GM21367 (cell line): ENCODE data around the gene FAAP20.

ENCODE experiments used
- ATAC-seq: cut with Tn5 transposase; IDR thresholded peaks from one replicate; pipeline ENCODE4 v1.9.1; 2021; ENCODE audit not compliant: unreplicated experiment

The FAAP20 gene

GRCh38 chr1:2197707-2198165 lies 3.2 kb upstream of the FAAP20 start:
- ATAC-seq, result no peak

- no peak for ATAC-seq
Observed at GRCh38 chr1:2196901-2197638, 2.5 kb upstream of the FAAP20 start.

DNA sequence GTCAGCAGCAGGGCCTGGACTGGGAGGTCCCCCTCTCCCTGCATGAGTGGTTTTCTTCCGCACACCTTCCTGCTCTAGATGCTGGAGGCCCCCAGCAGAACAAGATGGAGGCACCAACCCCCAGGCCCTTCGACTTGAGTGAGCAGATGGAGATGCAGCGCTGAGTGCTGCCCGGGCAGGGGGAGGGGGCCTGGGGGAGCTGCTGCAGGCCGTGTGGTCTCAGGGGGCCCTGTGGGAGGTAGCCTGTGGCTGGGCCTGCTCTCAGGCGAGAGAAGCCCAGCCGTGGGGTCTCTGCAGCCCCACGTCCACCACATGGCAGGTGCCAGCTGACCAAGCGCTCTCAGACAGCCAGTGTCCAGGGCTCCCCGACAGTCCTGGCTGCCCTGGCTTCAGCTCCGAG lies 1.2 kb upstream of the FAAP20 start:
- ATAC-seq, result no peak

- peak; percentile 46 for ATAC-seq
Observed at GRCh38 chr1:2194898-2195673, 514 bp upstream of the FAAP20 start.

GRCh38 chr1:2193514-2194281 lies 874 bp downstream of the FAAP20 start:
- no peak for ATAC-seq

GRCh38 chr1:2192031-2192995 lies 2.3 kb downstream of the FAAP20 start:
- no peak for ATAC-seq

GRCh38 chr1:2190491-2190976 lies 4.0 kb downstream of the FAAP20 start:
- no peak for ATAC-seq

DNA sequence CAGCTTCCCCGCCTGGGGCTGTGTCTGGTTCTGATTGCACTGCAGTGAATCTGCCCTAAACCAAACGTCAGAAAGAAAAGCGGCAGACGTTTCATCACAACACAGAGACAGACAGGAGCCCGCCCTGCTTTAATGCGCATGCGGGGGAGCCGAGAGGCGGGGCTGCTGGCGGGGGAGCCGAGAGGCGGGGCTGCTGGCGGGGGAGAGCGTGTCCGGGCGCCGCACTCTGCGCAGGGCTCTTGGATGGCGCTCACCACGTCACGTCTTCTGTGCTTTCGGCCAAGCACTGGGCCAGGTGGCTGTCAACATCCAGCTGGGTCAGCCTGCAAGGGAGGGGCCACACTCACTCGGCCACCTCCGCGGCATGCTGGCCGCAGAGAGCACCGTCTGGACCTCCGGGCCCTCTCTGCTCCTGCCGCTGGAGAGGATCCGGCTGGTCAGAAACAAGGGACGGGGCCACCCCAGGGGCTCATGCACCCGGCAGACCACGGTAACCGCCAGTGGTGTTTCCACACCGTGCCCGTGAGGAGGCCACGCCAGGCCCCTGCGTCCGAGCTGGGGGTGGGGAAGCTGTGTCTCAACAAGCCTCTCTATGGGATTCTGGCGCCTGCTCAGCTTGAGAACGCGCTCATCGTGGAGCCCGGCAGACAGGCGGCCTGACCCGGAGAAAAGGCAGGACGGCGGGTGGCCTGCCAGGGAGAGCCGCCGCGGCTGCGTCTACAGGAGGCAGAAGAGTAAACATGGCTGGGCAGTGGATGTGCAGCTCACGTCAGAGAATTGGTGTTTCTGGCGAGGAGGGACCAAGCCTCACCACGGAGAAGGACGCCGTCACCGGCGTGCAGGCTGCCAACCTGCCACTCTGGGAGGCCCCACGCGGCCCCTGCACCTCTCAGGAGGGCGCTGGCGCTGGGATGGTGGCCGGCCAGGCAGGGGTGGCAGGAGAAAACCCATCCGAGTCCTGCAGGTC lies 4.8 kb downstream of the FAAP20 start:
- peak; percentile 58 for ATAC-seq

DNA sequence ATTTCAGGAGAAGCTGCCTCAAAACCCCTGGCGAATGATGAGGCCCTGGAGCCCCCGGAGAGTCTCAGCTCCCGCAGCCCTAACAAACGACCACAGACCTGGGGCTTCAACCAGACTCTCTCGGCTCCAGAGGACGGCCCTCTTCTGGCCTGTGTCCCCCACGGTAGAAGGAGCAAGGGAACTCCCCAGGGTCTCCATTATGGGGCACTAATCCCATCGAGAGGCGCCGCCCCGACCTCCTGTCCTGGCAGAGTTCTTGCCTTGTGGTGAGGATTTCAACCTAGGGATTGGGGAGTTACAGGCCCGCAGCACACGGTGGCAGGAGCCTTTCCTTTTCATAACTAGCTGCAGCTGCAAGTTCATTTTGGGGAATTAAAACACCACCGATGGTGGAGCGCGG lies 6.2 kb downstream of the FAAP20 start:
- no peak for ATAC-seq

GRCh38 chr1:2187619-2188018 lies 7.0 kb downstream of the FAAP20 start:
- no peak for ATAC-seq

DNA sequence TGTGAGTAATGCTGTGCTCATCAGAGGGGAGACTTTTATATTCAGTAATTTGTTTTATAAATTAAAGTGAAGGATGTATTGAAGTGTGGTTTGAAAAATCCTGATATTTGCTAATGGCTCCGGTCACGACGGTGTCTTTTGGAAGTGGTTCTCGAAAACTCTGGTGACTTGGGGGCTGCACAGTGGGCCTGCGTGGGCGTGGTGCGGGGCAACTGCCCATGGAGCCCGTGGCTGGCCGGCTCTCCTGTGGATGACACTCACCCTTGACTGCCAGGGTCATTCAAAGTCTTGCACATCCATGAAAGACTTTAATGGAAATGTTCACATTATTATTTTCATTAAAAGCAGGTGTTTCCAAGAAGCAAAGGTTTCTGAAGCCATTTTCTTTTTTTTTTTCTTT lies 7.7 kb downstream of the FAAP20 start:
- no peak for ATAC-seq

GRCh38 chr1:2185880-2186855 lies 8.4 kb downstream of the FAAP20 start:
- no peak for ATAC-seq

- ATAC-seq, result no peak
Observed at GRCh38 chr1:2184934-2185333, 9.6 kb downstream of the FAAP20 start.

GRCh38 chr1:2184531-2184930 lies 10.0 kb downstream of the FAAP20 start:
- no peak for ATAC-seq

DNA sequence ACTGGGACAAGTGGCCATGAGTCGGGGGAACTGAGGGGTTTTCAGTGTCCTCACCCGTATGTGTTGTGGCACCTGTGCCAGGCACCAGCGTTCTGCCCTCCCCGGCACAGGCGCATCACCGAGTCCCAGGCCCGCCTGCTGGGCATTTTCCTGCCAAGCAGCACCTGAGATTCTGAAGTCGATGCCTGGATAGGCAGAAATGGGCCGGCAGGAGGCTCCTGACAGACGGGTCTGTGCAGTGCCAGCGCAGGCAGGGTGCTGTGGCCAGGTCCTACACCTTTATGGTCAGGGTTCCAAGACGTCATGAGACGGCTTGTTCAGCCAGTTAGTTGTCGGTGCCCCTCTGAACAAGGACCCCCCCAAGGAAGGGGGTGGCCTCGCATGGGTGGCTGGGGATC lies 10.6 kb downstream of the FAAP20 start:
- no peak for ATAC-seq

GRCh38 chr1:2182376-2182775 lies 12.2 kb downstream of the FAAP20 start:
- no peak for ATAC-seq

DNA sequence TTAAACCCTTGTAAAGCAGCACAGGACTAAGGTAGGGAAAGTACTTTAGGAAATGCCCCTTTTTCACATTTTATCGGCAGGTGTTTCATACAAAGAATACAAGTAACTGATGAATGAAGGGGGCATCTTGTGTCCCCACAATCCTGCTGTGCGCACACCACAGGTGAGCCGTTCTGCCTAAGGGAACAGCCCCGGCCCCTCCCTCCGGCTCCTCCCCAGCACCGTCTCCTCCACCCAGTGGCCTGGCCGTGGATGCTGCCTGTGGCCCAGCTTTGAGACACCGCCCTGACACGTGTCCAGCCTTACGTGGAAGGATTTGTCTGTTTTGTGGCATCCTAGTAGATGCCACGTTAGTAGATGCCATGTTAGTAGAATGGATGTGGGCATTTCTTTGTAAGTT lies 12.8 kb downstream of the FAAP20 start:
- ATAC-seq, result no peak

- ATAC-seq, result no peak
Observed at GRCh38 chr1:2181271-2181670, 13.3 kb downstream of the FAAP20 start.
